HG03342 (cell line): ENCODE results near the gene C2orf81.

Experiments used
- ATAC-seq: cut with Tn5 transposase; IDR thresholded peaks from one replicate; pipeline ENCODE4 v1.9.1; 2021; ENCODE audit warnings: mild to moderate bottlenecking, moderate library complexity; ENCODE audit not compliant: unreplicated experiment

The C2orf81 gene

GRCh38 chr2:74364533-74365505 lies 56.6 kb downstream of the C2orf81 start:
- no peak for ATAC-seq
